Bone marrow (tissue), 2 donors: ENCODE measurements around the gene USP6NL.
A peak's percentile ranks its signal among the peaks of the same experiment; 100 is the strongest.

ENCODE experiments used
- DNase-seq, 2 donors: peaks; one replicate each; lab custom pipeline; 2025; lab: John Stamatoyannopoulos, UW

The USP6NL gene

GRCh38 chr10:11616021-11616420 lies 4.6 kb upstream of the USP6NL start:
- no peak for DNase-seq

- no peak for DNase-seq
Observed at GRCh38 chr10:11615396-11615795, 3.9 kb upstream of the USP6NL start.

GRCh38 chr10:11612021-11613001 lies 861 bp upstream of the USP6NL start:
- DNase-seq = peak in 1 of 2 donors; percentile 79

GRCh38 chr10:11610826-11611247 lies 613 bp downstream of the USP6NL start:
- no peak for DNase-seq

- no peak for DNase-seq
Observed at GRCh38 chr10:11610166-11610825, 1.2 kb downstream of the USP6NL start.

- no peak for DNase-seq
Observed at GRCh38 chr10:11609492-11610093, 1.9 kb downstream of the USP6NL start.

GRCh38 chr10:11609052-11609451 lies 2.4 kb downstream of the USP6NL start:
- no peak for DNase-seq

- no peak for DNase-seq
Observed at GRCh38 chr10:11608159-11609013, 3.1 kb downstream of the USP6NL start.

GRCh38 chr10:11605807-11606408 lies 5.5 kb downstream of the USP6NL start:
- DNase-seq = no peak

GRCh38 chr10:11604865-11605650 lies 6.4 kb downstream of the USP6NL start:
- DNase-seq = no peak

GRCh38 chr10:11603741-11604140 lies 7.7 kb downstream of the USP6NL start:
- DNase-seq = no peak

GRCh38 chr10:11602919-11603523 lies 8.4 kb downstream of the USP6NL start:
- no peak for DNase-seq

- no peak for DNase-seq
Observed at GRCh38 chr10:11602358-11602757, 9.1 kb downstream of the USP6NL start.

GRCh38 chr10:11601670-11602069 lies 9.8 kb downstream of the USP6NL start:
- DNase-seq = no peak

- DNase-seq = no peak
Observed at GRCh38 chr10:11600280-11600679, 11.2 kb downstream of the USP6NL start.

- no peak for DNase-seq
Observed at GRCh38 chr10:11598712-11599397, 12.6 kb downstream of the USP6NL start.

GRCh38 chr10:11597470-11597869 lies 14.0 kb downstream of the USP6NL start:
- no peak for DNase-seq

- no peak for DNase-seq
Observed at GRCh38 chr10:11595395-11595692, 16.1 kb downstream of the USP6NL start.

- DNase-seq = peak in 1 of 2 donors; percentile 48
Observed at GRCh38 chr10:11594589-11595394, 16.7 kb downstream of the USP6NL start.
